HG03520 (cell line): ENCODE results near the gene DHRS3.

ENCODE experiments used
- ATAC-seq: cut with Tn5 transposase; IDR thresholded peaks from one replicate; pipeline ENCODE4 v1.9.1; 2021; ENCODE audit warnings: mild to moderate bottlenecking, moderate library complexity; ENCODE audit not compliant: unreplicated experiment

The DHRS3 gene

DNA sequence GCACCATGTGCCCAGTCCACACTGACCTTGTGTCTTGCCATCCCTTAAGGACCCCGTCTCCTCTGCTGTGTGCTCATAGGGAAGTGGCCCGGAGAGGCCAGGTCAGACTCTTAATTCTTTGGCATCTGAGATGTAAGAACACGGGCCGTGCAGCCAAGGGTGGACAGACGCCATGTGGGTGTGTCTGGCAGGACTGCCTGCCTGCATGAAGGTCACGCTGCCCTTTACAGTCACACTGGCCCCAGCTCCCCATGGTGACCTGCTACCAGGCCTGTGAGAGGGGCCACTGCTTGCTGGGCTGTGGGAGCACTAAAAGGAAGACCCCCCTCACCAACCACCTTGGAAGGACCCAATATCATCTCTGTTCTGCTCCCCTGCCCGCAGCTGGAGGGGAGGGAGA lies 17.7 kb downstream of the DHRS3 start:
- no peak for ATAC-seq

DNA sequence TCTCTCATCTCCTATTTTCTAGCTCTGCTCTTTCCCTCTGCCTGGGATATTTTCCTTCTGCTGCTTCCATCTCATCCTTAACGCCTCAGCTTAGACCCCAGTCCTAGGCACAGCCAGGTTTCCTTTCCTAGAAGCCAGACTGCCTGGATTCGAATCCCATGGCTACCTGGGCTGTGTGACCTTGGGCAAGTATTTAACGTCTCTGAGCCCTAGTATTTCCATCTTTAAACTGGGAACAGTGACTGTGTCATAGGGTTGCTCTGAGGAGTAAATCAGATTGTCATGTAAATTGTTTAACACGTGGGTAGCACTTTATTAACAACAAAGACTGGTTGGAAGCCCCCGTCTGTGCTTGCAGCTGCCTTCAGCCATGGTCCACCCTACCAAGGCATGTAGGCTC lies 18.4 kb downstream of the DHRS3 start:
- no peak for ATAC-seq

DNA sequence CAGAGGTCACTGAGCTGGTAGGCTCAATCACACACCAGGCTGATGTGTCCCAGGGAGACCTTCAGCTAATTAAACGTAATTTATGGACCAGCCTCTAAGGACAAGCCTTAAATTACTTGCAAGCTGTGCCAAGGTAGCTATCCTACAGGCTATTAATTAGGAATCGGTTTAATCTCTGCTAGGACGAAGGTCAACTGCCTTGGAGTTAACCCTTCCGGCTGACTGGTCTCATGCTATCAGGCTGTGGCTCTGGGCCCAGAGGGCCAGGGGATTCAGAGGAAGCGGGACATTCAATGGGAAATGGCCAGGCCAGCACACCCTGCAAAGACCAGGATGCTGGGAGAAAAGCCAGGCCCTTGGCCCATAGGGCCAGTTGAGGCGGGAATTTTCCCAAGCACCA lies 19.0 kb downstream of the DHRS3 start:
- no peak for ATAC-seq

DNA sequence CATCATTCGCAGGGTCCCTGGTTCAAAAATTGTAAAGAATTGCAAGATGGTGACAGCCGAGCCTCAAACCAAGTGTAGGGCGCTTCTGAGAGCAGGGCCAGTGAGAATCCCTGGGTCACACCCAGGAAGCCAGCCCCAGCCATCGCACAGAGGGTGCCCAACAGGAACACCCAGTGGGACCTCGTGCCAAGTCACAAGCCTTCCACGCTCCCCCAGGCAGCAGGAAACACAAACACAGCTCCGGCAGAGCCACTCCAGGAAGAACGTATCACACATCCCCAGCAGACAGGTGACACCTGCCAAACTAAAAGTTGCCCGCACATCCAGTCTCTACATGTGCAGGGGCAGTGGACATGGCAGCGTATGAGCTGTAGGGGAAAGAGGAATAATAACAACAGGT lies 20.2 kb downstream of the DHRS3 start:
- ATAC-seq, result no peak

DNA sequence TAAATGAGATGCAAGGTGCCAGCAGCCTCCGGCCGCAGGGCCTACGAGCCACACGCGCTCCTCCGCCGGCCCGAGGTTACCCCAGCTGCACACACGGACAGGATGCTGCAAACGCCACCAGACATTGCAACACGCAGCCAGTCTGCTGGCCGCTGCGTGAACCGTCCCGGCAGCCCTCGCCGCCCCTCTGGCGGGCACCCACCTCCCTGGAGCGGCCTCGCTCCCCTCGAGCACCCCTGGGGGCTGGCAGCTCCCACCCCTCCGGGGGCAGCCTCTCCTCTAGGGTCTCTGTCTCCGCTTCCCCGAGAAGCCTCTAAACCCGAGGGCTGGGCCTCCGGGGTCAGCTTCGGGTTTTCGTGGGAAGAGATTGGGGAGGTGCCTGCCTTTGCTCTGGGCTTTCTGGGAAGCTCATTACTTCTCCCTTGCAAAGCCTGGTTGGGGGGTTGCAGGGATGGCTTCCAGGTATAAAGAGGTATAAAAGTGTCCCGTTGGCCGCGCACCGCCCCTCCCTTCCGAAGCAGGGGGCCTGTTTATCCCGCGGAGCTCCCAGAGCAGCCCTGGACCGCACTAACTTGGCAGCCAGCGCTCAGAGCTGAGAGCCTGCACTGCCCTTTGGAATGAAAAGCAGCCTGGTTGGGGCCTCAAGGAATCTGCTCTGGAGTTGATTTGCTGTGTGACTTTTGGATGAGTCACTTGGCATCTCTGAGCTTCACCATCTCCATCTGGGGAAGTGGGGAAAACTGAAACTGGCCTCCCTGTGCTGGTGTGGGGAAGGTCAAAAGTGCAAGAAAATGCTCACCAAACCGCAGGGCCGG lies 21.8 kb downstream of the DHRS3 start:
- no peak for ATAC-seq

DNA sequence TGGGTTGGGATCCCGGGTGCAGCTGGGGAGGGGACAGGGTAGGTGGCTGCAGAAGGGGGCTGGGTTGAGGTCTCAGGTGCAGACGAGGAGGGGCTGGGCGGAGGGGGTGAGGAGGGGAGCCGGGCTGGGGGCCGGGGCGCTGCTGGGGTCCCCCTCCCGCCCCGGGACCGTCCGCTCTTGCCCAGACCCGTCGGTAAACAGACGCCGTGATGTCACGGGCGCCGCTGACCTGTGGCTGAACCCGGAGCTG lies 22.3 kb downstream of the DHRS3 start:
- no peak for ATAC-seq

DNA sequence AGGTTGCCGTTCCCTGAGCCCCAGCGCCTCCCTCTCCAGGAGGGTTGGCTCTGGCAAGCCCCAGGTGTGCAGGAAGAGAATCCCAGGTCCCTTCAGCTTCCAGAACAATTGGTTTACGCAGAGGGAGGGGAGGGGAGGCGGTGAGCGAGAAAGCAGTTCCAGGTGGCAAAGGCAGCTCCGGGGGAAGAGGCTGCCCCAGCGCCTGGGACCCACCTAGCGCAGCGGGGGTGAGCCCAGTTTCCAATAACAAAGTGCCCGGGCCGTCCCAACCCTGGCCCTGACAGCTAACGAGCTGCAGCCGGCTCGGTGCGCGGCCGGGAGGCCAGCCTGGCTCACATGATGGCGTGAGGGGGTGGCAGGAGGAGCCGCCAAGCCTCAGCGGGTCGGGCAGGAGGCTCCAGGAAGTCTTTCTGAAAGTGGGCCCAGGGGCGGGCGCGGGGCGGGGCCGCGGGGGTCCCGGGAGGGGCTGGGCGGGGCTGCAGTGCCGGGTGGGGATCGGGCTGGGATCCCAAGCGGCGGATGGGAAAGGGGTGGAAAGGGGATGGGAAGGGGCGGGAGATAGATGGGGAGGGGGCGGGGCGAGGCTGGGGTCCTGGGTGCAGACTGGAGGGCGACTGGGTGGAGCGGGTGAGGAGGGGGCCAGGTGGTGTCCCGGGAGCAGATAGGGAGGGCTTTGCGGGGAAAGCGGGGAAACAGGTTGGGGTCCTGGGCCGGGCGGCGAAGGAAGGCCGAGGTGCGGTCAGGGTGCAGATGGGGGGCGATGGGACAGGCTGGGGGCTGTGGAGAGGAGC lies 22.8 kb downstream of the DHRS3 start:
- ATAC-seq, result no peak

DNA sequence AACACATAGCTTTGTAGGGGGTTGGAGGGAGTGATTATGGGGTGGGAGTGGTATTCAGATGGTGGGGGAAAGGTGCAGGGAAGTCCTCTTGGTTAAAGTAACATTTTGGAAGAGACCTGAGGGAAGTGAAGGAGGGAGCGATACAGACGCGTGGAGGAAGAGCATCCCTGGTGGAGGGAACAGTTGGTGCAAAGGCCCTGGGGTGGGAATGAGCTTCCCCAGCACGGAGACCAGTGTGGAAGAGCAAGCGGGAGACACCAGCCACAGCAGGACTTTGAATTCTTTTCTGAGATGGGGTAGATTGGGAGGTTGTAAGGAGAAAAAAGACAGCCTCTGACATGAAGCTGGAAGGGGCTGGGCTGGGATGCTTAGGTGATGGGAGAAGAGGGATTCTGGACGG lies 23.5 kb downstream of the DHRS3 start:
- no peak for ATAC-seq

DNA sequence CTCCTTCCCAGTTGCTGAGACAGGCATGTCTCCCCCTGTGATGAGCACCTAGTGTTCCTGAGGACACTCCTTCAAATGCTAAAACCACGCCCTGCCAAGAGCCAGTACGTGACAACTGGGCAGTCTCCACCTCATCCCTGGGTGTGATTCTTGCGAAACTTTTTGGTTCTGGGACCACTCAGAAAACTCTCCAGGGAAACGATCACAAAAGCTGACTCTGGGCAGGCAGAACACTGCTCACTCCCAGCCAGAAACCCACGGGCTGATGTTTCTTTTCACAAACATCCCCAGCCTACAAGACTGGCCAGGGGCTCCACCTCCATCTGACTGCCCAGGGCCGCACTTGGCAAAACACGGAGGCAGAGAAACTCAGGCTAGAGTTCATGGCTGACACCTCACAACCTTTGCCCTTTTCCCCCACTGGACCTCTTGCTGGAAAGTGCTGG lies 24.4 kb downstream of the DHRS3 start:
- ATAC-seq, result no peak

DNA sequence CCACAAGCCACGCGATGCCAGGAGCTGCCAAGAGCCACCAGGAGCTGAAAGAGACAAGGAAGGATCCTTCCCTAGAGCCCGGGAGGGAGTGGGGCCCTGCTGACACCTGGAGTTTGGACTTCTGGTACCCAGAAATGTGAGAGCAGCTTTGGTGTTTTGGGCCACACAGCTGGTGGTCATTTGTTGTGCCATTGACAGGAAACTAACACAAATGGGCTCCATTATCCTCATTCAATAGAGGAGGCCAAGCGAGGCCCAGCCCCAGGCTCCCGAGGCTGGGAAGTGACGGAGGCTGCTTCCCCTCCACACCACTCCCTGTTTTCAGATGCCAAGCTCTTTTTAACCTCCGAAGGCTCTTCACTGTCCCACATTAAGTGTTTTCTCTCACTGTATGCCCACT lies 25.5 kb downstream of the DHRS3 start:
- no peak for ATAC-seq

DNA sequence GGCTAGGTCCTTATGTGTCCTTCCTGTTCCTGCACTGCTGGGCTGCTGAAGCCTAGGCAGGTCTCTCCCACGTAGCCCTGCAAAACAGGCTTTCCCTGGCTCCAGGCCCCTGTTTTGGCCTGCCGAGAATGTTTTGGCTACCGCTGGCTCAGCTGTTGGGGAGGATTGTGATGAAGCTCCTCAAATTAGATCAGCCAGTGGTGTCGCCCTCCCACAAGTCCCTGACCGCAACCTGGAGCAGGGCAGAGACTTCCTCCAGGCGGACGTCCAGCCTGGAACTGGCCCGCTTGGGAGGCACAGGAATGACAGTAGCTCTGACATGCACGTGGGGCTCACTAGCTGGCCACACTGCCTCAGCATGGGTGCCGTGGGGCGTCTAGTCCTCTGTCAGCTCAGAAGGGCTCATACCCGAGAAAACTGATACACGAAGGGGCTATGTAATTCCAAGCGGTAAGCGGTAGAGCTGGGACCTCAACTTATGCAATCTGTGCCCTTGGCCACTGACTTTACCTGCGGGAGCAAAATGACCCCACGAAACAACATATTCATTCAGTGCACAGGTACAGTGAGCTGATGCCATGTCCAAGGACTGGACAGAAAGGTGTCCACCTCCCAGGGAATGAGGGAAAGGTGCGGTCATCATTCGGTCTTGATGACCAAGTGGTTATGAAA lies 26.6 kb downstream of the DHRS3 start:
- no peak for ATAC-seq

DNA sequence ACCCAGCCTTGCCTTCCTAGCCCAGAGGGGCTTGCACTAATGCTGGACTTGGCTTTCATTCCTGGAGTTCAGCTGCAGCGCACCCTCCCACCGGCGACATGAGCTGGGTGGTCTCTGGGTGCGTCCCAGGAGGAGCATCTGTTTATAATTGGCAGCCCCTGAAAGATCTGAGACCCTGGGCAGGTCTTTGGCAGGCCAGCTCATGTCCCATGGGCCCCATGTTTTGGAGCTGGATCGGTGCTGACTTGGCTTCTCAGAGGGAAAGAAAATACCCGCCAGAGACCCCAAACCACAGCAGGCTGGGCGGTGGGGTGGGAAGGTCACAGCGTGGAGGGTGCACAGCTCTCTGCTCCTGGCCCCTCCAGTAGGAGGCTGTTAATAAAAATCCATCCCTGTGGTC lies 29.3 kb downstream of the DHRS3 start:
- no peak for ATAC-seq

DNA sequence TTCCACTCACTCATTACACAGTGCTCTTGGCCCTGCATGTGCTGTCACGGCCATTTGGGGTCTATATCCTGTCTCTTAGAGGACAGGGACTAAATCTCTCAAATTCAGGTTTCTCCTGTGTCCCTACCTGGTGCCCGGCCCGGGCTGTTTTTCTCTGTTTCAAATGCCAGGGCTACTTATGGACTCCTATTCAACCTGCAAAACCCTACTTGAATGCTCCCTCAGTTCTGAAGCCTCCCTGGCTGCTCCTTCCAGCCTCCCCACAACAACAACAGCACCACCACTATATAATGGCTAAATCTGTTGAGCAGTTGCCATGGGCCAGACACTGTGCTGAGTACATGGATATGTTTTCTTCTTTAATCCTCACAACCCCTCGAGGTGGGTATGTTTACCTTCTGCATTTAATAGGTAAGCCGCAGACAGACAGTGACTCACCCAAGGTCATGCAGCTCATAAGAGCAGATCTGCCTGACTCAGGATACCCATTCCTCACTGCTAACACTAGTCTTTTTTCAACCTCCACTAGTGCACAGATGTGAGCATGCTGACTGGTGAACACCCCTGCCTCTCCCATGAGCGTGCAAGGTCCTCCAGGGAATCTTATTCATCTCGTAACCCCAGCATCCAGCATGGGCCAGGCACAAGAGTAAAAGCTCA lies 29.9 kb downstream of the DHRS3 start:
- no peak for ATAC-seq

DNA sequence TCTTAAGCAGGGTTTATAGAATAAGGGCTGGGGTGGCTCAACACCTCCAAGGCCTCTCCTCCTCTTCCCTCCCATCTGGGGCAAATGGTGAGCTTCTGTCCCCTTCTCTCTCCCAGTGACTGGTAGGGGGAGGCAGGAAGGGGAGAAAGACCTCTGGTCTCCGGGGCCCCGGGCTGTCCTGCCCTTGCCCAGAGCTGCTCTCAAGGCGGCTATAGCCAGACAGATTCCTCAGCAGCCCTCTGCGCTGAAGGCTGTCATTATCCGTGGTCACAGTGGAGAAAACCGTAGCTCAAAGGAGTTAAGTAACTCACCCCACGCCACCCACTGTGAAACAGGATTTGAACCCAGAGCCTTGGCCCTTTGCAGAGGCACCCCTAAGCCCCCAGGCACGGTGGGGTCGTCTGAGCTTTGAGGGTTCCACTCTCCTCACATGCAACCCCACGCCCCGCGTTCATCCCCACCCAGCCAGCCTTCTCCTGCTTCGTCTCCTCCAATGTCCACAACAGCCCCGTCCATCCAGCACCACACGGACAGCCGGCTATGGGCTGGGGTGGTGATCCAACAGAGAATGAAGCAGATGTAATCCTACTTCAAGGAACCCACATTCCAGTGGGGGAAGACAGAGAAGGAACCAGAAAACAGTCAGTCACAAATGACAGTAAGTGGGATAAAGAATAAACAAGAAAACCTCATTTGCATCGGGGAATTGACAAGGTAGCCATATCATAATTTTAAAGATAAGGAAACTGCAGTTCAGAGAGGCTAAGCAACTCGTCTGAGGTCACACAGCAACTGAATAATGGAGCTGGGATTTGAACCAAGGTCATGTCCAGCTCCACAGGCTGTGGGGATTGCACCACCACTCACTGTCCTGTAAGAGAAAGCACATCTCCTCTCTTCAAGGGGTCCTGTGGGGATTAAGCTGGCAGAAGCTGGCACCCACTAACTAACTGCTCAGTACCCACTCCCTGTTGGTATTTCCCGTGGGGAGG lies 31.8 kb downstream of the DHRS3 start:
- ATAC-seq, result no peak

DNA sequence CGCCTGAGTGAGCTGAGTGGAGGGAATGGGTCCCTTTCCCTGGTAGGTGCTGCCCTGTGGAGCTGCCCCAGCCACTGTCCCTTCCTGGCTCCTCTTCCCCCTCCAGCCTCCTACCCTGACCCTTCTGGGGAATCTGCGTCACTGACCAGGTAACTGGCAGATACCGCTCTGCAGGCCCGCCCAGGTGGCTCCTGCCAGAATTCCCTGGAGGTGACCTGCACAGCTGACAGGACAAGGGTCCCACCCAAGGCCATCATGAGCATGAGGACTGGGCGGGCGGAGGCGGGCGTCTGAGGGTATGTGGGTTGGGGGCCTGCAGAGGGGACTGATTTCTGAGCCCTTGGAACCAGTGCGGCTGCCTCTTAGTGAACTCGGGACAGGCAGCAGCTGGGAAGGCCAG lies 32.5 kb downstream of the DHRS3 start:
- no peak for ATAC-seq

DNA sequence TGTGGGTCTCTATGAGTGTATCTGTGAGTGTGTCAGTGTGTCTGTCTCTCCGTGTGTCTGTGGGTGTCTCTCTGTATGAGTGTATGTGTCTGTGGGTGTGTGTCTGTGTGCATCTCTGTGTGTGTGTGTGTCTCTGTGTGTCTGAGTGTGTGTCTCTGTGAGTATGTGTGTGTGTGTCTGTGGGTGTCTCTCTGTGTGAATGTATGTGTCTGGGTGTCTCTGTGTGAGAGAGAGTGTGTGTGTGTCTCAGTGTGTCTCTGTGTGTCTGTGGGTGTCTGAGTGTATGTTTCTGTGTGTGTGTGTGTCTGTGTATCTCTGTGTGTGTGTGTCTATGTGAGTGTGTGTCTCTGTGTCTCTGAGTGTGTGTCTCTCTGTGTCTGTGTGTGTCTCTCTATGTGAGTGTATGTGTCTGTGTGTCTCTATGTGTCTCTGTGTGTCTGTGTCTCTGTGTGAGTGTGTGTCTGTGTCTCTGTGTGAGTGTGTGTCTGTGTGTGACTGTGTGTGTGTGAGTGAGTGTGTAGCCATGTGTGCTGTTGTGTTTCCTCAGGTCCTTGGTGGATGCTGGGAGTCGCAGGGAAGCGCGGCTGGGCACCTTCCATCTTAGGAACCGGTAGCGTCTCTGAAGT lies 33.0 kb downstream of the DHRS3 start:
- no peak for ATAC-seq

DNA sequence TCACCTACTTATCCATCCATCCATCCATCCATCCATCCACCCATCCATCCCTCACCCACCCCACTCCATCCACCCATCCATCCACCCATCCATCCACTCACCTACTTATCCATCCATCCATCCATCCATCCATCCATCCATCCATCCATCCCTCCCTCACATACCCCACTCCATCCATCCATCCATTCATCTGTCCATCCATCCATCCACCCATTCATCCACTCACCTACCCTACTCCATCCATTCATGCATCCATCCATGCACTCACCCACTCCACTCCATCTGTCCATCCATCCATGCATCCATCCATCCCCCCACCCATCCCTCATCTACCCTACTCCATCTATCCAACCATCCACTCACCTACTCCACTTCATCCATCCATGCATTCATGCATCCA lies 34.5 kb downstream of the DHRS3 start:
- ATAC-seq, result no peak

DNA sequence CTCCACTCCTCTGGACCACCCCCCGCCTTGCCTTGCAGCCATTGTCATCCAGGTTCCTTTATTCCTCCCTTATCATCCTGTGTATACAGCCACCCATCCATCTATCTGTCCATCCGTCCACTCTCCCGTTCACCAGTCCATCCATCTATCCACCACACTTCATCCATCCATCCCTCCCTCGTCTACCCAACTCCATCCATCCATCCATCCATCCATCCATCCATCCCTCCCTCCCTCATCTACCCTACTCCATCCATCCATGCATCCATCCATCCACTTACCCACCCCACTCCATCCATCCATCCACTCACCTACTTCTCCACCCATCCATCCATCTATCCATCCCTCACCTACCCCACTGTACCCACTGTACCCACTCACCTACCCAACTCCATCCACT lies 35.4 kb downstream of the DHRS3 start:
- no peak for ATAC-seq

DNA sequence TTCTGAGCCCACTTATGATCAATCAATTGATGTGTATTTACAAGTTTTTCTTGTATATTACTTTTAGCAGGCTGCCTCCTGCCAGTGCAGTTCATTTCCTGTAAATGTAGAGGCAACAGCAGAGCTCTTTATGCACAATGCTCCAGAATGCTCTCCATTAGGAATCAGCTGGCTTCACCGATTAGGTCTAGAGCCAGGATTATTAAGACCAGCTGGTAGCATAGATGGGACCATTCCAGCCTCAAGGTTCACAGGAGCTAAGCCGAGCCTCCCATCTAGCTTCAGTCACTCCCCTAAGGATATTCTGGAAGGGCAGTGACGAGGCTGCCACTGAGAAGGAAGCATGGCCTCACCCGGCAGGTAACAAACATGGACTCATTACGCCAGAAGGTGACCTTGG lies 36.8 kb downstream of the DHRS3 start:
- no peak for ATAC-seq
